ENCODE data around the gene PLEKHO2.

PLEKHO2 gene

GRCh38 chr15:64915518-64916227 is 74.0 kb downstream of the PLEKHO2 start:
- no peak for DNase-seq (ENCODE audit: low spot score)

GRCh38 chr15:64916365-64916764 is 74.7 kb downstream of the PLEKHO2 start:
- DNase-seq (ENCODE audit: low spot score), result no peak

- DNase-seq (ENCODE audit: low spot score), result no peak
Observed at GRCh38 chr15:64917211-64917610, 75.5 kb downstream of the PLEKHO2 start.
